SH-SY5Y (cell line): Measurements from ENCODE around the gene RET.

Experiments used
- GATA2 ChIP-seq: IDR thresholded peaks from 2 replicates; pipeline ENCODE4 v1.6.1; 2011; ENCODE audit warnings: mild to moderate bottlenecking, low read depth, low read length
- GATA3 ChIP-seq: IDR thresholded peaks from 2 replicates; pipeline ENCODE4 v1.6.1; 2011; ENCODE audit warnings: low read depth, mild to moderate bottlenecking, low read length, moderate library complexity

RET gene

GRCh38 chr10:43086321-43086942 lies 9.6 kb downstream of the RET start:
- TF ChIP-seq GATA3 (no peak), GATA2 (no peak)

GRCh38 chr10:43089519-43089918 lies 12.7 kb downstream of the RET start:
- no peak for TF ChIP-seq GATA2
- TF ChIP-seq GATA3, result no peak

DNA sequence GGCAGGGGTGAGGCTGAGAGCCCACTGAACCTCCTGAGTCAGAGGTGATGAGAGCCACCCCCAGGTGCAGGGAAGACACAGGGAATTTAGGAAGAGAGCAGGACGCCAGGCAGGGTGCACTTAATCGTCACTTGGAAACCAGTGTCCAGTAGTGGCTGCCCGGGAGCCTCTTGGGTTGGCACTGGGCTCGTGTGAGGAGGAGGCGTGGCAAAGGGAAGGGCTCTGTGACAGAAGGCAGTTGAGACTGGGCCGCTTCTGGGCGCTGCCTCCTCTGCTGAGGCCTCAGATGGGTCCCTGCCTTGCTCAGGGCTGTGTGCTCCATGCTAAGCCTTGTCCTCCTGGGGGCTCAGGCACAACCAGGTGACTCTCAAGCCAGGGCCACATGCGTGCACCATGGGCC lies 13.3 kb downstream of the RET start:
- TF ChIP-seq GATA3 (no peak), GATA2 (no peak)

GRCh38 chr10:43090664-43091063 lies 13.8 kb downstream of the RET start:
- TF ChIP-seq GATA2 (no peak), GATA3 (no peak)

- no peak for TF ChIP-seq GATA3
- TF ChIP-seq GATA2, result no peak
Measured at GRCh38 chr10:43091846-43092245, 15.0 kb downstream of the RET start.

GRCh38 chr10:43093423-43094076 lies 16.7 kb downstream of the RET start:
- TF ChIP-seq GATA2 (no peak), GATA3 (no peak)

DNA sequence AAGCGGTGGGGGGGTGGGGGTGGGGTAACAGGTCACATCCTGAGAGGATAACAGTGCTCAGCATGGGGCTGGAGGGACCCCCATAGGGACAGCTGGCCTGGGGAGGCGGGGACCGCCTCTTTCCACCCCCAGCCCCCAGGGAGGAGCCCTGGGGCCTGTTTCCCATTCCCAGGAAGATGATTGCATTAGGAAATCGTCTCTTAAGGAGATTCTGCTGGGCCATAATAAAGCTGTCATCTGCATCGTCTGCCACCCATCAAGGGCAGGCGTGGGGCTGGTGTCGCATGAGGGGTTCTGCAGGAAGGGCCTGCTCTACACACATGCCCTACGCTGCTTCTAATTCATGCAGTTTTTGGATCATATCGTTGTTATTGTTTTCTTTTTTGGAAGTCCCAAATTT lies 17.2 kb downstream of the RET start:
- TF ChIP-seq GATA3 (no peak), GATA2 (no peak)

DNA sequence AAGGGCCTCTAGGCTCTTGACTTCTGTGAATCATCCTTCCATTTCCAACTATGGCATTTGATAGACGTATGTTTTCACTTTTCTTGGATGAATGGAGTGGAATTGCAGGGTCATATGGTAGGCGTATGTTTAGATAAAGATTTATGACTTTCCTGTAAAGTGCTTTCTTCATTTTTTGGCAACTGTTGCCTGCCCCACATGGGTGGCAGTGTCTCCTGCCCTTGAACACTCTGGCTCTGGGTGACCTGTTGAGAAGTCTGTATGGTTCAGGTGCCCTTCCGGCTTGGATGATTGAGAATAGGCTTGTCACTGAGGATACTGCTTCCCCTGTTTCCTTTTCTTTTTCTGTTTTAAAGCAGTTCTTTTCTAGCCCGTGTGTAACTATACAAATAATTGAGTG lies 23.1 kb downstream of the RET start:
- TF ChIP-seq GATA3, result no peak
- TF ChIP-seq GATA2, result no peak

DNA sequence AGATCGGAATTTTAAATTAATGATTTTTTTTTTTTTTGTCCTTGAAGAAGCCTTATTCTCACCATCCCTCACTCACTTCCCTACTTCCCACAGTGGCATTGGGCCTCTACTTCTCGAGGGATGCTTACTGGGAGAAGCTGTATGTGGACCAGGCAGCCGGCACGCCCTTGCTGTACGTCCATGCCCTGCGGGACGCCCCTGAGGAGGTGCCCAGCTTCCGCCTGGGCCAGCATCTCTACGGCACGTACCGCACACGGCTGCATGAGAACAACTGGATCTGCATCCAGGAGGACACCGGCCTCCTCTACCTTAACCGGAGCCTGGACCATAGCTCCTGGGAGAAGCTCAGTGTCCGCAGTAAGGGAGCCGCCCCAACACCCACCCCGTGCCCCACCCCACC lies 23.5 kb downstream of the RET start:
- TF ChIP-seq GATA2 (no peak), GATA3 (no peak)

DNA sequence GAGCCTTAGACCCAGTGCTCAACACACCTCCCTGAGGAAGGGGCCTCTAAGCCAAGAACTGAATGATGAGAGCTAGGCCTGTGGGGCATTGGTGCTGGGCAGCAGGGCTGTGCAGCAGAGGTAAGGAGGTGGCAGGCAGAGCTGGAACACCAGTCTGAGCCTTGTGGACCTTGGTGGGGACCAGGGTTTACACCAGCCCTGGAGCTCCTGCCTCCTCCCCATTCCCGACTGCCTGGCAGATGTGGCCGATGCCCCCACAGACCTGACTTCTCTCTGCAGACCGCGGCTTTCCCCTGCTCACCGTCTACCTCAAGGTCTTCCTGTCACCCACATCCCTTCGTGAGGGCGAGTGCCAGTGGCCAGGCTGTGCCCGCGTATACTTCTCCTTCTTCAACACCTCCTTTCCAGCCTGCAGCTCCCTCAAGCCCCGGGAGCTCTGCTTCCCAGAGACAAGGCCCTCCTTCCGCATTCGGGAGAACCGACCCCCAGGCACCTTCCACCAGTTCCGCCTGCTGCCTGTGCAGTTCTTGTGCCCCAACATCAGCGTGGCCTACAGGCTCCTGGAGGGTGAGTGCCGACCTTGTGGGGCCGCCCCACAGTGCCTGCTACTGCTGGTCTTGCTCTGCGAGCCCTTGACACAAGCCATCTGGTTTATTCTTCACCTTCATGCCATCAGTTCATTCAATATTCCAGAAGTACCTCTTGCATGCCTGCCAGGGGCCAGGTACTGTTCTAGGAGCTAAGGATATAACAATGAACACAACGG lies 25.4 kb downstream of the RET start:
- TF ChIP-seq GATA3, result no peak
- no peak for TF ChIP-seq GATA2

- TF ChIP-seq GATA2 (no peak), GATA3 (no peak)
Measured at GRCh38 chr10:43105102-43105955, 28.5 kb downstream of the RET start.

GRCh38 chr10:43105956-43106229 lies 29.0 kb downstream of the RET start:
- TF ChIP-seq GATA2 (no peak), GATA3 (no peak)

DNA sequence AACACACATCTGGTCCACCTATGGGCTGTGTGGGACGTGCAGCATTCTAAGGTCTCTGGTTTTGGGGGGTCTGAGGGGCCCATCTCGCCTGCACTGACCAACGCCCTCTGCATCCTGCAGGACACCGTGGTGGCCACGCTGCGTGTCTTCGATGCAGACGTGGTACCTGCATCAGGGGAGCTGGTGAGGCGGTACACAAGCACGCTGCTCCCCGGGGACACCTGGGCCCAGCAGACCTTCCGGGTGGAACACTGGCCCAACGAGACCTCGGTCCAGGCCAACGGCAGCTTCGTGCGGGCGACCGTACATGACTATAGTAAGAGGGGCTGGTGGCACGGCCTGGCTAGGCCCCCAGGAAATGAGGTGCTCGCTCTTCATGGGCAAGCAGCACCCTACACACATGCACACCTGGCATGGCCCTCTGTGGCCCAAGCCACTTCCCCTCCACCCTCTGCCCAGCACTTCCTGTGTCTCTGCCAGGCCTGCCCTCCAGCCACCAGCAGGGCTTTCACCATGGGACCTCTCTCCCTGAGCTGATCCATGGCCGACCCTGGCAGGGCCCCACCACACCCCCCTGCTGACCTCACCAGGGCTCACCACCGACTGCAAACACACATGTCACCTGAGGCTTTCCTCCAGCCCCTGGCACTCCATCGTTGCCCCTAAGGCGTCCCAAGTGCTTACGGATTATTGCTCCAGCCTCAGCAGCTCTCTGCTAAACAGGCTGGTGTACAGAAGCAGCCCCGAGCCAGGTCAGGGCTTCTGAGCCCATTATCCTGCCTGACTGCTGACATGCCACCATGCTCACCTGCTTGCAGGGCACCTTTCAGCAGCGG lies 29.6 kb downstream of the RET start:
- no peak for TF ChIP-seq GATA3
- TF ChIP-seq GATA2, result no peak

- TF ChIP-seq GATA3 (no peak), GATA2 (no peak)
Measured at GRCh38 chr10:43108951-43109350, 32.1 kb downstream of the RET start.
